ENCODE results near the gene ETS1.
A peak's percentile ranks its signal among the peaks of the same experiment; 100 is the strongest.

GRCh38 chr11:128565881-128566280 is 21.5 kb downstream of the ETS1 start:
- no peak for TF ChIP-seq NFRKB (IDR thresholded peaks at IDR 0.05)
- TF ChIP-seq FOXA1 (IDR thresholded peaks at IDR 0.05): no peak
- no peak for TF ChIP-seq L3MBTL2 (conservative IDR thresholded peaks at IDR 0.05)
- TF ChIP-seq SUZ12 (IDR thresholded peaks at IDR 0.05): no peak
- no peak for TF ChIP-seq BHLHE40 (IDR thresholded peaks at IDR 0.05; ENCODE audit: borderline replicate concordance)
- no peak for TF ChIP-seq TARDBP (IDR thresholded peaks at IDR 0.05)
- no peak for TF ChIP-seq SP1 (IDR thresholded peaks at IDR 0.05)
- no peak for TF ChIP-seq HDGF (IDR thresholded peaks at IDR 0.05; ENCODE audit: borderline replicate concordance)
- TF ChIP-seq PKNOX1 (IDR thresholded peaks at IDR 0.05): peak; percentile 57; the same call in 1 of the 2 replicates
- no peak for TF ChIP-seq LEF1 (IDR thresholded peaks at IDR 0.05; ENCODE audit: borderline replicate concordance)
- TF ChIP-seq FOXK2 (IDR thresholded peaks at IDR 0.05): no peak
- no peak for TF ChIP-seq FOXM1 (IDR thresholded peaks at IDR 0.05; ENCODE audit: borderline replicate concordance)
- TF ChIP-seq ELF4 (IDR thresholded peaks at IDR 0.05): no peak

Data from HEK293T (cell line).